ENCODE results near the gene HOXA11.

The HOXA11 gene

GRCh38 chr7:27133409-27134231, 51.4 kb downstream of the HOXA11 start:
- DNase-seq (ENCODE audit: low read depth): no peak

GRCh38 chr7:27132978-27133377, 52.1 kb downstream of the HOXA11 start:
- no peak for DNase-seq (ENCODE audit: low read depth)

- DNase-seq (ENCODE audit: low read depth): no peak
Measured at GRCh38 chr7:27132214-27132613, 52.8 kb downstream of the HOXA11 start.

DNA sequence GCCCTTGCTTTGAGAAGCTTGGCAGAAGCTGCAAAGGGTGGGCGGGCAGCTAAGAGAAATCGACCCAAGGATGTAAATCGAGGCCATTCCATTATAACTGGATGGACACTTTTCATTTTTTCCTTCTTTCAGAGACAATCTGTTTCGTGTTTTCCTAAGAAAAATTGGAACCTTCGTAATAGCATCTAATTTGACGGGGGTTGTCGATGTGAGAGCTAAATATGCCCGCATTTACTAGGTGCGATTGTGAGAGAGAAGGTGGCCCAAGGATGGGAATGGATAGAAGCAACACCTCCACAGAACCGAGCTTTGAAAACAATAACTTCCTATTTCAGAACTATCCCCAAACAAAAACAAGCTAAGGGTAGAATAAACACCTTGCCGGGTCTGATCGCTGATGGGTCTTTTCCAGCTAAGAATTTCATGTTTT, 53.6 kb downstream of the HOXA11 start:
- DNase-seq (ENCODE audit: low read depth): no peak
